Measurements from ENCODE around the gene NTM. TPM values are rescaled to one million over a fixed set of nuclear protein-coding genes. Genes with fewer than 3 reads are reported as not detected.

NTM gene
- total and polyA plus RNA-seq, 2 donors (not counting 3 experiments of a cell fraction or from before 2014, with no cell fraction given), result 1.00 to 1.1 TPM

GRCh38 chr11:132022733-132023478 lies 652.5 kb downstream of the NTM start:
- H3K79me2 ChIP-seq (ENCODE audit: control insufficient read depth, insufficient read depth, low read length), result no peaks in the 10 kb centered on the region
- H3K9ac ChIP-seq (replicated peaks; ENCODE audit: extremely low read depth, insufficient read depth, low read length), result no peak overlapping the region
- CTCF ChIA-PET, result interaction anchor here (0.8 to 5.0 kb wide), 3 partner anchors 12 to 104 kb away, joined by 3 to 21 read pairs (median 3); no protein-coding TSS in a partner anchor
- DNase-seq (ENCODE audit: low read depth, low spot score) (no peak), FAIRE-seq (no peak)
- H3K4me1 ChIP-seq (ENCODE audit: control insufficient read depth, extremely low read depth, insufficient read depth, low read length), result peaks cover 13% of the 10 kb centered on the region
- H3K27me3 ChIP-seq (ENCODE audit: control insufficient read depth in 2 of 2, insufficient read depth in 2 of 2, low read length in 2 of 2), result no peaks in the 10 kb centered on the region
- POLR2A ChIA-PET, result no interaction called here
- no peak overlapping the region for H3K27ac ChIP-seq (ENCODE audit: insufficient read depth, low read depth, low read length)
- intact Hi-C loops (cut with micrococcal nuclease) (no loop called here), dilution Hi-C loops (cut with MboI; ENCODE audit: extremely low pct_ligation_motif_present, low sequenced_read_pairs) (no loop called here)
- H4K20me1 ChIP-seq (replicated peaks; ENCODE audit: control insufficient read depth, extremely low read depth, insufficient read depth, low read length), result no peaks in the 10 kb centered on the region
- no TSS peak for BruUV-seq (replicated peaks)
- no peak overlapping the region for H3K4me2 ChIP-seq (ENCODE audit: insufficient read depth, low read length)
- no peak overlapping the region for H3K4me3 ChIP-seq (replicated peaks in 1 of 3; ENCODE audit: insufficient read depth in 1 of 3, low read depth in 1 of 3, low read length in 3 of 3)
- no peaks in the 10 kb centered on the region for H3K9me1 ChIP-seq (replicated peaks; ENCODE audit: control insufficient read depth, extremely low read depth, insufficient read depth, low read length)
- no peaks in the 10 kb centered on the region for H3K9me3 ChIP-seq (replicated peaks; ENCODE audit: control insufficient read depth, insufficient read depth, low read length)
- H3K36me3 ChIP-seq (ENCODE audit: control insufficient read depth in 2 of 2, extremely low read depth in 1 of 2, insufficient read depth in 2 of 2, low read length in 2 of 2), result no peaks in the 10 kb centered on the region
- H2AFZ ChIP-seq (ENCODE audit: low read depth, low read length), result no peak overlapping the region
- TF ChIP-seq POLR2AphosphoS5 (IDR thresholded peaks at IDR 0.05; ENCODE audit: insufficient read depth, low read depth, low read length), result no peak
- TF ChIP-seq POLR2A (IDR thresholded peaks at IDR 0.05; ENCODE audit: low read depth, low read length), result no peak
- TF ChIP-seq JUN (IDR thresholded peaks at IDR 0.05; ENCODE audit: borderline replicate concordance, insufficient read depth, insufficient read length, low read depth), result no peak
- no peak for TF ChIP-seq CTCF (IDR thresholded peaks at IDR 0.05; ENCODE audit: extremely low read depth in 1 of 2, insufficient read depth in 1 of 2, low read depth in 1 of 2, low read length in 2 of 2)
- TF ChIP-seq GATA2 (IDR thresholded peaks at IDR 0.05; ENCODE audit: insufficient read depth, insufficient read length, low read depth, low read length), result no peak
- TF ChIP-seq MAX (IDR thresholded peaks at IDR 0.05; ENCODE audit: insufficient read depth, insufficient read length), result no peak
- TF ChIP-seq FOS (IDR thresholded peaks at IDR 0.05; ENCODE audit: borderline replicate concordance, insufficient read depth, low read length), result no peak
- no peak for TF ChIP-seq EZH2 (IDR thresholded peaks at IDR 0.05; ENCODE audit: borderline replicate concordance, low read depth, low read length, severe bottlenecking)
- no peak for TF ChIP-seq MYC (IDR thresholded peaks at IDR 0.05; ENCODE audit: low read depth, low read length)

Data from endothelial cell of umbilical vein (primary cell).